LNCAP (cell line): ENCODE measurements around the gene FBXL16.
A peak's percentile ranks its signal among the peaks of the same experiment; 100 is the strongest.

Experiments used
- TF ChIP-seq, protein P1 (sequence below): fragments of 450-650 bp; IDR thresholded peaks from 2 replicates; pipeline ENCODE4 v1.5.1; 2017; ENCODE audit warnings: mild to moderate bottlenecking

Gene FBXL16

DNA sequence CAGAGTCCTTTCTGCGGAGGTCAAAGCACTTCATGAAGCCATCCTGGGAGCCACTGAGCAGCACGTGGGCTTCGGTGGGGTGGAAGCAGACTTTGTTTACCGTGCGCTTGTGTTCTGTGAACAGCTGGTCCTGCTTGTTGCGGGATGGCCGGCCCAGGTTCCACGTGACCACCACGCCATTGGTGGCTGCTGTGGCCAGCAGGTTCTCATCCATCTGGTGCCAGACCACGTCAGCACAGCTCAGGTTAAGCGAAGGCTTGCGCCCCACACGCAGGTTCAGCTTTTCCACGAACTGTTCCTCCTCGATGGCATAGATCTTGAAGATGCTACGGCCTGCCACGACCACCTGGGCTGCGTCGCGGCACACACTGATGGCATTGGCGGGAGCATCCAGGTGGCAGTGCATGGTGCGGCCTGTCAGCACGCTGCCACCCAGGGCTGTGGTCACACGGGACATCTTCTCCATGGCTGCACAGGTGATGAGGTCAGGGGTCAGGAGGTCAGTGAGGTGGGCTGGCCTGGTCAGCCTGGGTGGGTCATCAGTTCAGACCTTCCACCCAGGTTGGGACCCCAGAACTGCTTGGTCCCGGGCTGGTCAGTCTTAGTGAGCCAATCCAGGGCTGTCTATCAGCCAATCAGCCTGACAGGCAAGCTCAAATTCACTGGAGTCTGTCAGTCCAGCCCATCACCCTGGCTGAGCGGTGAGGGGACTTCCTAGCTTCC is 16.3 kb downstream of the FBXL16 start:
- TF ChIP-seq, protein P1, sequence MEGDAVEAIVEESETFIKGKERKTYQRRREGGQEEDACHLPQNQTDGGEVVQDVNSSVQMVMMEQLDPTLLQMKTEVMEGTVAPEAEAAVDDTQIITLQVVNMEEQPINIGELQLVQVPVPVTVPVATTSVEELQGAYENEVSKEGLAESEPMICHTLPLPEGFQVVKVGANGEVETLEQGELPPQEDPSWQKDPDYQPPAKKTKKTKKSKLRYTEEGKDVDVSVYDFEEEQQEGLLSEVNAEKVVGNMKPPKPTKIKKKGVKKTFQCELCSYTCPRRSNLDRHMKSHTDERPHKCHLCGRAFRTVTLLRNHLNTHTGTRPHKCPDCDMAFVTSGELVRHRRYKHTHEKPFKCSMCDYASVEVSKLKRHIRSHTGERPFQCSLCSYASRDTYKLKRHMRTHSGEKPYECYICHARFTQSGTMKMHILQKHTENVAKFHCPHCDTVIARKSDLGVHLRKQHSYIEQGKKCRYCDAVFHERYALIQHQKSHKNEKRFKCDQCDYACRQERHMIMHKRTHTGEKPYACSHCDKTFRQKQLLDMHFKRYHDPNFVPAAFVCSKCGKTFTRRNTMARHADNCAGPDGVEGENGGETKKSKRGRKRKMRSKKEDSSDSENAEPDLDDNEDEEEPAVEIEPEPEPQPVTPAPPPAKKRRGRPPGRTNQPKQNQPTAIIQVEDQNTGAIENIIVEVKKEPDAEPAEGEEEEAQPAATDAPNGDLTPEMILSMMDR, result no peak

DNA sequence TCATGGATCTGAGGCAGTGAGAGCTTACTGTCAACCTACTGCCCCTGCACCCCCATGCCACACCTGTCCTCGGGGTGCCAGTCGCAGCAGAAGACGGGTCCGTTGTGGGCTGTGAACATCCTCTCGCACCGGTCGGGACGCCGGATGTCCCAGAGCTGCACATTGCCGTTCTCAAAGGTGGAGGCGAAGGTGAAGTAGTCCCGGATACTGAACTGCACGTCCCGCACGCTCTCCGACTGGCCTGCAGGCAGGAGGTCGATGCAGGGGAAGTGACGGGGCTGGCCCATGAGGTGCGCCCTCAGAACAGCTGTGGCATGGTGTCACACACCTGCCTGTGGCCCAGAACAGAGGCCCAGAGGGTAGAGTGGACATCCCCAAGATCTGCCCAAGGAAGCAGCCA is 18.1 kb downstream of the FBXL16 start:
- TF ChIP-seq, protein P1, result no peak

DNA sequence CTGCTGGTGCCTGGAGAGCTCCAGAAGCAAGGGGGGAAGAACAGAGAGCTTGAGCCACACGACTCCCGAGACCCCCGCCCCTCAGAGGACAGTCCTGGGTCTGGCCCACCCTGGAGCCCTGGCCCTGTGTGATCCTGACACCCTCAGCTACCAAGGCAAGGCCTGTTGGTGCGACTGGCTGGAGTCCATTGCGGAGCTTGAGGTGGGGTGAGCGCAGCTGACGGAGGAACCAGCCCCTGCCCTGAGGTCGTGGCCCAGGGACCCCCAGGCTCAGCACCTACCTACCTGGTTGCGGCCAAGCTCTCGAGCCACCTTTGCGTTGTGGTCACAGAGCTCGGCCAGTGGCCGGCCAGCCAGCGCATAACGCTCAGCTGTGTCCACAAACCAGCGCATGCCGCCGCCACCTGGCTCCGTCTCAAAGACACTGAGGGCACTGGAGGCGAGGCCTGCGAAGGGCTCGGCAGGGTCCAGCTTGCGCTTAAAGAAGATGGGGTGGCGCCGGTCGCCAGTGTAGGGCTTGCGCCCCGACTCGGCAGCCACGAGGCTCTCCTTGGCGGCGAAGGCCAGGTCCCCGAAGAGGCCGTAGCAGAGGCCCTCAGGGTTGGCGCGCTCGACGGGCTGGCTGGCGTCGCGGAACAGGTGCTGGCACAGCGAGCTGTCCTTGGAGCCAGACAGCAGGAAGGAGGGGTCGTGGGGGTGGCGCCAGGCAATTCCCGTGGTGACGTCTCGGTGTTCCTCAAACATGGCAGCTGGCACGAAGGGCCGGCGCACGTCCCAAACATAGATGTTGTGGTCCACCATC is 18.9 kb downstream of the FBXL16 start:
- TF ChIP-seq, protein P1, result no peak

DNA sequence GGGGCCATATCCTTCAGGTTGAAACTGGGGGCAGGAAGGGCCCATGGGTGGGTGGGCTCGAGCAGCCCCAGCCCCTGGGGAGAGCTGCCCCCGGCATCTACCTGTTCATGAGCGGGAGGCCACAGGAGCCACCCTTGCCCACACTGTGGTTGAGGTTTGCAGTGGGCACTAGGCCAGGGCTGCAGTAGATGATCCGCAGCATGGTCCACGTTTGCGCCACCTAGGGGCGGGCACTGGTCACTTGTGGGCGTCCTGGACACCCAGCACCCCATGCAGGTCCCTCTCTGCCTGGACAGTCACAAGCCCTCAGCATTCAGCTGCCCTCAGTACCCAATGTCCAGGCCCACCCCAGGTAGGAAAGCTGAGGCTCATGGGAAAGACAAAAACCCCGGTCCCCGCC is 19.6 kb downstream of the FBXL16 start:
- TF ChIP-seq, protein P1, result peak; percentile 65

DNA sequence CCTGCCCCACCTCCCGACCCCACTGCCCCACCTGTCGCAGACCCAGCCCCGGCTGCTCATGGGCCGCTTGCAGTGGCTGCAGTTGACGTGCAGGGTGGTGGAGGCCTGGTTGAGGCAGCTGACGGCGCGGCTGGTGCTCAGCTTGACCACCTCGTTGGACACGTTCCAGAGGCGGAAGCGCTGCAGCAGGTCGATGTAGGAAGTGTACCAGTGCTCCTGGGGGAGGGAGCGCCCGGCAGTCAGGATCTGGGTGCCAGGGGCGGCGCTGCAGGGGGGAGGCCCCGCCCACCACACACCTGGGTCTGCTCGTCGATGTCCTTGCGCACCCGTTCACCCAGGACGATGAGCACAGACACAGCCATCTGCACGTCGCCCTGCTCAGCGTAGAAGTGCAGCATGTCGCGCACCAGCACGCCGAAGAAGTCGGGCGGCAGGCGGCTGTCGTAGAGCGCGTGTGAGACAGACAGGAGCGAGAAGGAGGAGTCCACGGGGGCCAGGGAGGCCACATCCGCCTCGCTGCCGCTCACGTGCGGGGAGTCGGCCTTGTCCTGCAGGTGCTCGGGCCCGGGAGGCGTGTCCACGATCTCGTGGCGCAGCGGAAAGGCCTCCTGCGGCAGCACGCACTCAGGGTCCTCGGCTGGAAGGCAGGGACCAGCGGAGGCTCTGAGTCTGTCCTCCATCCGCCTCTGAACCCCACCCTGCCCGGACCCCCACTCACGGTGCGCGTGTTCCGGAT is 20.5 kb downstream of the FBXL16 start:
- TF ChIP-seq, protein P1, result no peak

DNA sequence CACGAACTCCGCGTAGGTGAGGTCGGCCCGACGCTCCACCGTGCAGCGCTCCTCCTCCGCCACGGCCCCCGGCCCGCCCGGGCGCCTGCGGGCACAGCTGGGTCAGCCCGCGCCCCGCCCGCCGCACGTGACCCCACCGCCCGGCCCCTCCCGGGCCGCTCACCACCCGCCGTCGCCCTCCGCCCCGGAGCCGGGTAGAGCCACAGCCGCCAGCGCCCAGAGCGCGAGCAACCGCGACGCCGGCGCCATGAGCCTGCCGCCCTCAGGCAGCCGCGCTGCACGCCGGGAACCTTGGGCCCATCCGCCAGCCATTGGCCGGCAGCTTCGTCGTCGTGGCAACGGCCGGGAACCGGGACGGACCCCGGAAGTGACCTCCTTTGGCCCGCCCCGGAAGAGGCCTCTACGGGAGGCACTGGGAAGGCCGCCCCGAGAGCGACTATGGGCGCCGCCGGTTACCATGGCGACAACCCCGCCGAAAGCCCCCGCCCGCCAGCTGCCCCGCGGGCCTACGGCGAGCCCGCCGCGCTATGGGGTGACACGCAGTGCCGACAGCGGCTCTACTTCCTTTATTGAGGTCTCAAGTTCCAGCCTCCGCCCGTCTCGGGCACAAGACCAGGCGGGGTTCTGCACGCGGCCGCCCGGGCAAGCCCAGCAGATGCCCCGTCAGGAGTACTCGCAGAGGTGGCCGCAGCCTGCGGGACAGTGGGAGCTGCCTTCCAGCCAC is 21.4 kb downstream of the FBXL16 start, which contains the start of gene JMJD8:
Gene JMJD8, minus strand, starts transcription at position 264 of the 724 bp plus-strand sequence. Its CDS starts 15 bp downstream, at position 249.
- TF ChIP-seq, protein P1, result no peak
